Tibial artery (tissue), 4 donors: ENCODE data around the gene MITF.

ENCODE experiments used
- DNase-seq, 2 donors: peaks; one replicate each; pipeline ENCODE4 v3.0.0-alpha.2; 2019
- H3K27ac ChIP-seq, 2 donors: fragments of 200-600 bp; sonication (generic) in 1 of 2; 1 replicate in 1 of 2; 2 replicates in 1 of 2; pipeline ENCODE4 v1.5.1; 2018 to 2019; ENCODE audit warnings: mild to moderate bottlenecking in 1 of 2
- H3K27me3 ChIP-seq, 2 donors: fragments of 200-600 bp; sonication (generic) in 1 of 2; one replicate each; pipeline versions ENCODE4 v1.5.1 to v1.6.0; 2016 to 2019
- H3K36me3 ChIP-seq, 3 donors: fragments of 200-600 bp; sonication (generic) in 2 of 3; one replicate each; pipeline ENCODE4 v1.5.1; 2016 to 2019; ENCODE audit warnings: mild to moderate bottlenecking in 2 of 3
- H3K4me1 ChIP-seq, 4 donors: fragments of 200-600 bp; sonication (generic) in 2 of 4; 1 replicate in 3 of 4; 2 replicates in 1 of 4; pipeline ENCODE4 v1.5.1; 2016 to 2019
- H3K4me3 ChIP-seq, 2 donors: fragments of 200-600 bp; sonication (generic) in 1 of 2; 1 replicate in 1 of 2; 2 replicates in 1 of 2; pipeline ENCODE4 v1.5.1; 2018 to 2019; ENCODE audit warnings: mild to moderate bottlenecking in 2 of 2
- H3K9me3 ChIP-seq, 3 donors: fragments of 200-600 bp; sonication (generic) in 1 of 3; one replicate each; pipeline ENCODE4 v1.5.1; 2016 to 2019
- CTCF ChIP-seq, 2 experiments: fragments of 200-600 bp in 1 of 2; fragments of 450-650 bp in 1 of 2; IDR thresholded peaks; one replicate each; pipeline ENCODE4 v1.5.1; 2017 to 2019; ENCODE audit warnings: antibody characterized with exemption in 2 of 2, mild to moderate bottlenecking in 1 of 2, moderate library complexity in 1 of 2
- intact Hi-C: fragments of 100-400 bp; cut with DNase I; formaldehyde crosslinking; loops from one replicate; pipeline ENCODE4 v1.15.0; 2023; ENCODE audit warnings: low total_unique reads

MITF gene

DNA sequence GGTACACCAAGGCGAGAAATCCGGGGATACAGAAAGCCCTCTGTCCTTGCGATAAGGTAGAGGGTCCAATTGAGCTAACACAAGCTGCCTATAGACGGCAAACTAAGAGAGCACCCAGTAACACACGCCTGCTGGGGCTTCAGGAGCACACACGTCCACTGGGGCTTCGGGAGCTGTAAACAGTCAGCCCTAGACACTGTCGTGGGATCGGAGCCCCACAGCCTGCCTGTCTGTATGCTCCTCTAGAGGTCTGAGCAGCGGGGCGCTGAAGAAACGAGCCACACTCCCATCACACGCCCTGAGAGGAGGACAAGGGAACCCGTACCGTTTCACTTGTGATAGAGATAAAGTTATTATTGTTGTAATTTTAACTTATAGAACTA, 260.8 kb downstream of the MITF start:
- DNase-seq = no peak
- no peaks in the 10 kb centered on the region for H3K27me3 ChIP-seq
- intact Hi-C loops = no loop called here
- no peaks in the 10 kb centered on the region for H3K9me3 ChIP-seq
- no peaks in the 10 kb centered on the region for H3K36me3 ChIP-seq
- peak overlapping the region; percentile 69 to 80 for H3K27ac ChIP-seq
- peaks cover 0 to 24% (median 13%) of the 10 kb centered on the region in 4 donors for H3K4me1 ChIP-seq
- H3K4me3 ChIP-seq = no peak overlapping the region
- TF ChIP-seq CTCF (IDR thresholded peaks at IDR 0.05) = no peak

GRCh38 chr3:70000563-70001081, 261.4 kb downstream of the MITF start:
- peaks cover 0 to 24% (median 13%) of the 10 kb centered on the region in 4 donors for H3K4me1 ChIP-seq
- H3K36me3 ChIP-seq = no peaks in the 10 kb centered on the region
- DNase-seq = no peak
- no peak overlapping the region for H3K27ac ChIP-seq
- no peak overlapping the region for H3K4me3 ChIP-seq
- TF ChIP-seq CTCF (IDR thresholded peaks at IDR 0.05) = no peak
- H3K9me3 ChIP-seq = no peaks in the 10 kb centered on the region
- intact Hi-C loops = no loop called here
- H3K27me3 ChIP-seq = no peaks in the 10 kb centered on the region

- H3K27ac ChIP-seq = no peak overlapping the region
- H3K4me3 ChIP-seq = no peak overlapping the region
- H3K27me3 ChIP-seq = no peaks in the 10 kb centered on the region
- peaks cover 0 to 16% (median 6%) of the 10 kb centered on the region in 4 donors for H3K4me1 ChIP-seq
- no peak for TF ChIP-seq CTCF (IDR thresholded peaks at IDR 0.05)
- H3K9me3 ChIP-seq = no peaks in the 10 kb centered on the region
- intact Hi-C loops = no loop called here
- no peaks in the 10 kb centered on the region for H3K36me3 ChIP-seq
- no peak for DNase-seq
These were observed 263.9 kb downstream of the MITF start for GRCh38 chr3:70003119-70003518.

GRCh38 chr3:70006089-70006488, 266.8 kb downstream of the MITF start:
- intact Hi-C loops = no loop called here
- H3K9me3 ChIP-seq = no peaks in the 10 kb centered on the region
- TF ChIP-seq CTCF (IDR thresholded peaks at IDR 0.05) = no peak
- no peak overlapping the region for H3K4me3 ChIP-seq
- no peaks in the 10 kb centered on the region for H3K27me3 ChIP-seq
- H3K27ac ChIP-seq = no peak overlapping the region
- H3K36me3 ChIP-seq = no peaks in the 10 kb centered on the region
- H3K4me1 ChIP-seq = peaks cover 0 to 5% (median 2%) of the 10 kb centered on the region in 4 donors
- DNase-seq = no peak

- intact Hi-C loops = no loop called here
These were observed 271.1 kb downstream of the MITF start for GRCh38 chr3:70010346-70010745.

More at GRCh38 chr3:70010346-70010745, 271.1 kb downstream of the MITF start:
- no peak overlapping the region for H3K27ac ChIP-seq
- no peaks in the 10 kb centered on the region for H3K36me3 ChIP-seq
- no peak for TF ChIP-seq CTCF (IDR thresholded peaks at IDR 0.05)
- no peak overlapping the region for H3K4me3 ChIP-seq
- H3K27me3 ChIP-seq = no peaks in the 10 kb centered on the region
- H3K9me3 ChIP-seq = no peaks in the 10 kb centered on the region
- DNase-seq = no peak
- peaks cover 0 to 32% (median 11%) of the 10 kb centered on the region in 4 donors for H3K4me1 ChIP-seq
